HG02642 (cell line): ENCODE measurements around the gene ZNF487.

ENCODE experiments used
- ATAC-seq: cut with Tn5 transposase; IDR thresholded peaks from one replicate; pipeline ENCODE4 v1.9.1; 2021; ENCODE audit warnings: mild to moderate bottlenecking; ENCODE audit not compliant: unreplicated experiment, poor library complexity

ZNF487 gene

GRCh38 chr10:43479275-43479674, 42.4 kb downstream of the ZNF487 start:
- ATAC-seq: no peak

- ATAC-seq: no peak
Observed at GRCh38 chr10:43482319-43483078, 45.6 kb downstream of the ZNF487 start.

- ATAC-seq: no peak
Observed at GRCh38 chr10:43491855-43492254, 54.9 kb downstream of the ZNF487 start.

- ATAC-seq: no peak
Observed at GRCh38 chr10:43502931-43503330, 66.0 kb downstream of the ZNF487 start.

GRCh38 chr10:43524434-43525247, 87.7 kb downstream of the ZNF487 start:
- no peak for ATAC-seq
